Heart left ventricle (tissue), 13 donors: ENCODE measurements around the gene VPS33A.

ENCODE experiments used
- CTCF ChIP-seq, 12 donors: fragments of 200-600 bp; sonication (generic) in 4 of 12; IDR thresholded peaks; one replicate each; pipeline versions ENCODE4 v1.5.0 to v1.8.0; 2018 to 2022; ENCODE audit warnings: antibody characterized with exemption in 12 of 12, mild to moderate bottlenecking in 5 of 12
- POLR2A ChIP-seq, 2 donors: fragments of 450-650 bp; IDR thresholded peaks; one replicate each; pipeline ENCODE4 v1.6.1; 2017; ENCODE audit warnings: antibody characterized with exemption in 2 of 2, mild to moderate bottlenecking in 2 of 2, moderate library complexity in 2 of 2
- donor health status: ischemic (EF 13 %, LVEDD 7.1; RV severe dilation, severe dysfunction).
- donor health status: DM: no; HTN: yes; CAD: no.
- donor health status: DM: no; HTN: no; CAD: no.
- donor health status: ischemic (EF 25% LVEDD 6.9; RV normal size, moderate dysfunction).
- donor health status: ischemic (EF 25% LVEDD 5.7; RV mildly dilated, moderate dysfunction).
- donor health status: ischemic (EF 35%, LVEDD 5.7; RV mildly dilated, moderate dysfunction).
- donor health status: nonischemic (EF 11% LVEDD 7.7; RV severe dilation, severe dysfunction).
- donor health status: DM: yes; HTN: yes; CAD: no.
- donor health status: PGD.
- donor health status: ischemic (EF 29% LVEDD 5.4; RV normal size, mild dysfunction).
- donor health status: nonischemic (EF 23%, LVEDD 6.1; RV moderate dilation, normal function).

GRCh38 chr12:122206976-122207375 is 59.3 kb downstream of the VPS33A start:
- no peak for TF ChIP-seq CTCF (IDR thresholded peaks at IDR 0.05)
- TF ChIP-seq POLR2A (IDR thresholded peaks at IDR 0.05), result no peak
